GM21723 (cell line): ENCODE data around the gene ATP1B2.

ENCODE experiments used
- ATAC-seq: cut with Tn5 transposase; IDR thresholded peaks from one replicate; pipeline ENCODE4 v1.9.1; 2021; ENCODE audit warnings: mild to moderate bottlenecking, moderate library complexity; ENCODE audit not compliant: unreplicated experiment

ATP1B2 gene

DNA sequence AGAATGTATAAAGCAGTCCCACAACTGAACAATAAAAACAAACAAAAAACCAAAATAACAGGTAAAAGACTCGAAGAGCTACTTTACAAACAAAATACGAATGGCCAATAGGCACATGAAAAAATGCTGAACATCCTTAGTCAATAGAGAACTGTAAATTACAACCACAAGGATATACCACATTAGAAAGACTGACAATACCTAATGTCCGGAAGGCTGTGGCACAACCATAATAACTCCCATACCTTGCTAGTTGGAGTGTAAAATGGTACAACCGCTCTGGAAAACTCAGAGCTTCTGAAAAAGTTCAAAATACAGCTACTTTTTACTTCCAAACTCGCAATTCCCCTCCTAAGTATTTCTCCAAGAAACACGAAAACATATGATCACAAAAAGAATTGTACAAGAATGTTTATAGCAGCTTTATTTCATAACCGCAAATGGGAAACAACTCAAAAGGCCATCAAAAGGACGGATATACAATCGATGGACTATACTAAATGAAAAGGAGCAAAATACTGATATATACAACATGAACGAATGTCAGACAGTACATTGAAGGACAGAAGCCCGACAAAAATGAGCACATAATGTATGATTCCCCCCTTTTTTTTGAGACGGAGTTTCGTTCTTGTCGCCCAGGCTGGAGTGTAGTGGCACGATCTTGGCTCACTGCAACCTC lies 34.3 kb downstream of the ATP1B2 start:
- ATAC-seq = no peak

- ATAC-seq = peak; percentile 61
These were observed 35.0 kb downstream of the ATP1B2 start for GRCh38 chr17:7685533-7686221.

DNA sequence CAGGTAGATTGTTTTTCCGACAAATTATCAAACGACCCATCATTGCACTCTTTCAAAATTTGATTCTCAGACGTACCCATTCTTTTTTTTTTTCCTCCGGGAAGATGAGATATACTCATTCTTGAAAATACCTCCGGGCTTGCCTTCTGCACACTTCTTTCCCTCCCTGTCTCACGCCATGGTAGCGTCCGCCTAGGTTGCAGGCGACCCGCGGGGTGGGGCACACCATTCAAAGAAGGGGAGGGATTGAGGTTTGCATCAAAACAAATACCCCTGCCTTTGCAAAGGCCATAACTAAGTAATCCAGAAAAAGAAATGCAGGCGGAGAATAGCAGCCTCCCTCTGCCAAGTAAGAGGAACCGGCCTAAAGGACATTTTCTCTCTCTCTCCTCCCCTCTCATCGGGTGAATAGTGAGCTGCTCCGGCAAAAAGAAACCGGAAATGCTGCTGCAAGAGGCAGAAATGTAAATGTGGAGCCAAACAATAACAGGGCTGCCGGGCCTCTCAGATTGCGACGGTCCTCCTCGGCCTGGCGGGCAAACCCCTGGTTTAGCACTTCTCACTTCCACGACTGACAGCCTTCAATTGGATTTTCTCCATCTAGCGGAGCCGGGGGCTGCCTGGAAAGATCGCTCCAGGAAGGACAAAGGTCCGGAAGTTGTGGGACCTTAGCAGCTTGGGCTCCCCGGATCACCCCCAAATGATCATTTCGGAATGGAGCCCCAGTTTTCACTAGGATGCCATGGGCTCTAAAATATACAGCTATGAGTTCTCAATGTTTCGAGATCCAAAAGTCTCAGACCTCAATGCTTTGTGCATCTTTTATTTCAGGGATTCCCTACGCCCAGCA lies 35.7 kb downstream of the ATP1B2 start:
- peak; percentile 52 for ATAC-seq

- ATAC-seq = no peak
These were observed 36.6 kb downstream of the ATP1B2 start, which contains the start of gene TP53 for GRCh38 chr17:7687072-7687907. Gene TP53, minus strand, starts transcription at chr17:7687490. Its CDS starts 10,896 bp downstream, at chr17:7676594.

DNA sequence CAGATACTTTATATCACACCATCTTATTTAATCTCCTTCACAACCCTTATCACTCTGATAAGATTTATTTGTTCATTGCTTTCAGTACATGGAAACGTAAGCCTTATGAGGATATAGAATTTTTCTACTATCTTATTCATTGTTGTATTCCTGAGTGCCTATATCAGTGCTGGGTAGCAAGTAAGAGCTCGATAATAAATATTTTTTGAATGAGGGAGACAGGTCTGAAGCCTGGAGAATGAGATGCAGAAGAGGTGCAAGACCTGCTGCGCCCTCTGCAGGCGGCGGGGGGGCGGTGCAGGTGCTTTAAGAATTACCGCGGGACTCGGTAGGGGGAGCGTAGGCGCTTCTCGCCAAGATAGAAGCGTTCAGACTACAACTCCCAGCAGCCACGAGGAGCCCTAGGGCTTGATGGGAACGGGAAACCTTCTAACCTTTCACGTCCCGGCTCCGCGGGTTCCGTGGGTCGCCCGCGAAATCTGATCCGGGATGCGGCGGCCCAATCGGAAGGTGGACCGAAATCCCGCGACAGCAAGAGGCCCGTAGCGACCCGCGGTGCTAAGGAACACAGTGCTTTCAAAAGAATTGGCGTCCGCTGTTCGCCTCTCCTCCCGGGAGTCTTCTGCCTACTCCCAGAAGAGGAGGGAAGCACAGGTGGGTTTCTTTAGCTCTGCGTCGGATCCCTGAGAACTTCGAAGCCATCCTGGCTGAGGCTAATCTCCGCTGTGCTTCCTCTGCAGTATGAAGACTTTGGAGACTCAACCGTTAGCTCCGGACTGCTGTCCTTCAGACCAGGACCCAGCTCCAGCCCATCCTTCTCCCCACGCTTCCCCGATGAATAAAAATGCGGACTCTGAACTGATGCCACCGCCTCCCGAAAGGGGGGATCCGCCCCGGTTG lies 37.4 kb downstream of the ATP1B2 start, which contains the start of gene WRAP53:
Gene WRAP53 (plus strand): TSS at position 570 of the 900 bp plus-strand sequence. CDS start 172 bp downstream, at position 742.
- ATAC-seq = peak; percentile 67

DNA sequence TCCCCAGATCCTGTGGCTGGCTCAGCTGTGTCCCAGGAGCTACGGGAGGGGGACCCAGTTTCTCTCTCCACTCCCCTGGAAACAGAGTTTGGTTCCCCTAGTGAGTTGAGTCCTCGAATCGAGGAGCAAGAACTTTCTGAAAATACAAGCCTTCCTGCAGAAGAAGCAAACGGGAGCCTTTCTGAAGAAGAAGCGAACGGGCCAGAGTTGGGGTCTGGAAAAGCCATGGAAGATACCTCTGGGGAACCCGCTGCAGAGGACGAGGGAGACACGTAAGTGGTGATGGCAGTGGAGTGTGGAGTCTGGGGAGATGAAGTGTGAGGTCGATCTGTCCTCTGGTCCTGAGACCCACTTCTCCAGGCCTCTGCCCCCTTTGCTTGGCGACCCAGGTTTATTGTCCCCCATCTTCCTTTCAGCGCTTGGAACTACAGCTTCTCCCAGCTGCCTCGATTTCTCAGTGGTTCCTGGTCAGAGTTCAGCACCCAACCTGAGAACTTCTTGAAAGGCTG lies 38.1 kb downstream of the ATP1B2 start:
- ATAC-seq = no peak

DNA sequence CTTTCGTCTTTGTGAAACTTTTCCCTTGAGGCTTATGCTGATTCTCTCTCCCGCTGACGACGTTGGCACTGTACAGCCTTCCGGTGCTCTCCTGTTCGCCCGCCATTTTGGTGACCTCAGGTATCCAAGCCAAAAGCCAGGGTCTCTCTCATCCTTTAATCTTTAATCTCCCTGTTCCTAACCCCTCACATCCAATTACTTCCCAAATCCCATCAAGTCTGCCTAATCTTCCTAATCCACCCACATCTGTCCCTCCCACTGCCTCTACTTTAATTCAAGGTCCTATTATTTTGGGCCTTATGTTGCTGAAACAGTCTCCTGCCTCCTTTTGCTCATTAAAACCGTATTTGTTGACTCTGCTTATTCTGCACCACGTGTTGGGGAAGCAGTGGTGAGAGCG lies 44.9 kb downstream of the ATP1B2 start:
- ATAC-seq = no peak

- ATAC-seq = no peak
These were observed 47.3 kb downstream of the ATP1B2 start for GRCh38 chr17:7697828-7698588.

- no peak for ATAC-seq
These were observed 49.8 kb downstream of the ATP1B2 start for GRCh38 chr17:7700510-7700909.

DNA sequence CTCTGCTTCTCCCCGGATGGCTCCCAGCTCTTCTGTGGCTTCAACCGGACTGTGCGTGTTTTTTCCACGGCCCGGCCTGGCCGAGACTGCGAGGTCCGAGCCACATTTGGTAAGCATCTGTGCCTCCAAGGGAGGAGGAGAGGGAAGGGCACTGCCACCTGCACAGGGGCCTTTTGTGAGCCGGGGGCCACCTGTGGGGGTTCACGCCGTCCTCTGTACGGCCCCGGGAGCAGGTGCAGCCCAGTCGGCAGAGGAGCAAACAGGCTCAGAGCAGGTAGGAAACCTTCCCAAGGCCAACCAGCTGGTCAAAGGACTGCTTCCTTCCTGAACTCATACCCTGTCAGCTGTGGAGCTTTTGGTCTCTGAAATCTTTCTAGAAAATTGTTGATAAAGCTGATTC lies 51.0 kb downstream of the ATP1B2 start:
- no peak for ATAC-seq

GRCh38 chr17:7702776-7703175 lies 52.0 kb downstream of the ATP1B2 start:
- ATAC-seq = no peak

DNA sequence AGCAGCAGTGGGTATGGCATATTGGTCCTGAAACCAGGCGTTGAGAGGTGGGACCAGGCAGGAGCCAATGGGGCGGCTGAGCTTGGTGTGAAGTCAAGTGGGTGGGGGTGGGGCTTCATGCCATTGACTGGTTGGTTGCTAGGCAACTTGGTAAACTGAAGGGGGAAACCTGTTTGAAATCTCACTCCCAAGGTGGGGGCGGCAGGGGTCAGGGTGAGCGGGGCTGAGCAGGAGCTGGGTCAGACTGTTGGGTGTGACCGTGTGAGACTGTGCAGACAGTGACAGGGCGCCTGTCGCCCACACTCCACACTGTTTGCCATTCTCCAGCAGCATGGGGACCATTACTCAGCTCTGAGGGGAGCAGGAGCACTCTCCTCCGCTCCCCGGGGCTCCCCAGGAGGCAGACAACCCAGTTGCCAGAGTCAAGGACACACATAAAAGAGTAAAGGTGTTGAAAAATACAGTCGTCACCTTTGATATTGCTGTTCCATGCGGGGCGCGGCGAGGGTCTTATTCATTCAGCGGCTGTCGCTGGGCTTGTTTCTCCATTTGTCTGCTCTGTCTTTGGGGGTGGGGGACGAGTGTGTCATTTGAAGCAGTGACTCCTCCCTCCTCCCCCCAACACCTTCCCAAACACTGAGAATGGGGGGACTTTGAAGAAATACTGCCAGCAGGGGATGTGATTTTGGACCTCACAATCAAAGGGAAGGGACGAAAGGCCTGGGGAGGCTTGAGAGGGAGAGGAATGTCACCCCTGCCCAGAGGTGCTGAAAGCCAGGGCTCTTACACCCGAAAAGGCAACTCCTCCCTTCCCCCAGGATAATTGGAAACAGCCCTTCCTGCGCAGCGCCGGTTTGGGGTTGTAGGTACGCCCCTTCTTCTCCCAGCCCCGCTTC lies 53.1 kb downstream of the ATP1B2 start:
- no peak for ATAC-seq

GRCh38 chr17:7704601-7705268 lies 54.0 kb downstream of the ATP1B2 start, which contains the start of gene EFNB3:
Gene EFNB3, plus strand, starts transcription at chr17:7705202. Its CDS starts 397 bp downstream, at chr17:7705599.
- no peak for ATAC-seq

DNA sequence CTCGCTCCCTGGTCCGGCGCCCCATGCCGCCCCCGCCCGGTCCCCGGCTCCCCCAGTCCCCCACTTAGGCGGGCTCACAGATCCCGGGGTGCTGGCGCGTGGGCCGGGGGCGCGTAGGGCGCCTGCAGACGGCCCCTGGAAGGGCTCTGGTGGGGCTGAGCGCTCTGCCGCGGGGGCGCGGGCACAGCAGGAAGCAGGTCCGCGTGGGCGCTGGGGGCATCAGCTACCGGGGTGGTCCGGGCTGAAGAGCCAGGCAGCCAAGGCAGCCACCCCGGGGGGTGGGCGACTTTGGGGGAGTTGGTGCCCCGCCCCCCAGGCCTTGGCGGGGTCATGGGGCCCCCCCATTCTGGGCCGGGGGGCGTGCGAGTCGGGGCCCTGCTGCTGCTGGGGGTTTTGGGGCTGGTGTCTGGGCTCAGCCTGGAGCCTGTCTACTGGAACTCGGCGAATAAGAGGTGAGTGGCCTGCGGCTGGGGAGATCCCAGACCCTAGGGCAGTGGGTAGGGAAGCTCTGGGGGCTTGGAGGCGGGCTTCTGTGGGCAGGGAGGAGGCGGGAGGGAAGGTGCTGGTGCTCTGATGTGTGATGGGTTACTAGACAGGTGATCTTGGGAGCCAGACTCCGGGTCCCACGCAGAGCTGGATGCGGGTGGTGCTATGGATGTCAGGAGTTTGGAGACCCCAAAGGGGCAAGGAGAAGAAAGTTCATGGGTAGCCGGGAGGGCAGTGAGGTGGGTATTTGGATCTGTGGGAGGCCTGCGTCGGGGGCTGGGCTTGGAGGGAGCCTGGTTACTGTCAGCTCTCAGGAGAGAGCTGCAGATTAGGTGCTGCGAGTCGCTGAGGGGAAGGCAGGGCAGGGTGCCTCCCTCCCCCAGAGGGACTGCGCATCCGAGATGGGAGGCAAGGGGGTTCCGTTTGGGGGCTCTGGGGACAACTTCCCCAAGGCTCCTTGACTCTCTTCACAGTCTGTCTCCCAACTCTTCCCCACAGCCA lies 54.8 kb downstream of the ATP1B2 start:
- ATAC-seq = no peak

DNA sequence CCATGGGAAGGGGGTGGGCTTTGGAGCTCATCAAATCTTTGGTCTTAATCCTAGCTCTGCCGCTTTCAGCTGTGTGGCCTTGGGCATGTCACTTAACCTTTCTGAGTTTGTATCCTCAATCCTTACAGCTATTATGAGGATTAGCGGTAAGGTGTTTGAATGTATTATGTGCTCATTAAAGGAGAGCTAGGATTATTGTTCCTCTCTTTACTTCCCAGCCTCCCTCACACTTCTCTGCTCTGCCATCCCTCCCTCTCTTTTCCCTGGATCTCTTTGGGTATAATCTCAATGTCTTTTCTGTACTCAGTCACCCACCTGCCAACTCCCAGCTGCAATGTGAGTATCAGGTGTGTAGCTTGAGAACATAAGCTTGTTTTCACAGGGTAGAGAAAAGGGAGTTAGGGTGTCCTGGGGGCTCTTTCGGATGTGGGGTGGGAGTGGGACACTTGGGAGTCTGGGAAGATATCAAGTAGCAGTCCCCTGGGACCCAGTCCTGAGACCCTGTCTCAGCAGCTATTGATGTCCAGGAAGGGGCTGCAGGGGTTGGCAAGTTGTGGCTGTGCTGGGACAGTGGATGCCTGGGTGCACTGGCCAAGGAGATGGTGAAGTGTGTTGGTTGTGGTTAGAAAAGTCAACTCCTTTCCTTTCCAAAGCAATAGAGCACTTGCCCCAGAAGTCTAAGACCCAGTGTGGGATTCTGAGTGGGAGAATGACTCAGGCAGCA lies 56.1 kb downstream of the ATP1B2 start:
- ATAC-seq = no peak
